KMS-11 (cell line): ENCODE measurements around the gene SPCS1.

Experiments
- H2AFZ ChIP-seq: fragments of 200-600 bp; sonication (generic); 2 replicates; pipeline ENCODE4 v1.6.1; 2016; ENCODE audit warnings: antibody characterized with exemption, mixed run types, low read depth
- H3K27ac ChIP-seq: fragments of 200-600 bp; sonication (generic); 2 replicates; pipeline ENCODE4 v1.6.1; 2016; ENCODE audit warnings: mild to moderate bottlenecking, mixed run types
- H3K27me3 ChIP-seq: fragments of 200-600 bp; sonication (generic); 2 replicates; pipeline ENCODE4 v1.6.1; 2017; ENCODE audit warnings: mild to moderate bottlenecking, low read depth, mixed run types, moderate library complexity; ENCODE audit not compliant: insufficient read depth
- H3K36me3 ChIP-seq: fragments of 200-600 bp; sonication (generic); 2 replicates; pipeline ENCODE4 v1.6.1; 2017; ENCODE audit warnings: mild to moderate bottlenecking, mixed run types; ENCODE audit not compliant: insufficient read depth
- H3K4me1 ChIP-seq: fragments of 200-600 bp; sonication (generic); 2 replicates; pipeline ENCODE4 v1.6.1; 2016; ENCODE audit warnings: mild to moderate bottlenecking, low read depth, mixed run types; ENCODE audit not compliant: poor library complexity, severe bottlenecking
- H3K4me2 ChIP-seq: fragments of 200-600 bp; sonication (generic); 2 replicates; pipeline ENCODE4 v1.7.0; 2016; ENCODE audit warnings: mild to moderate bottlenecking, mixed run types
- H3K4me3 ChIP-seq: fragments of 200-600 bp; sonication (generic); IDR thresholded peaks from 2 replicates; pipeline ENCODE4 v1.6.1; 2017; ENCODE audit warnings: low read depth, low read length, mixed read lengths; ENCODE audit not compliant: insufficient read depth
- H3K79me2 ChIP-seq: fragments of 200-600 bp; sonication (generic); 2 replicates; pipeline ENCODE4 v1.6.1; 2016; ENCODE audit warnings: low read depth, mixed run types; ENCODE audit not compliant: insufficient read depth
- H3K9ac ChIP-seq: fragments of 200-600 bp; sonication (generic); 2 replicates; pipeline ENCODE4 v1.6.1; 2016; ENCODE audit warnings: mild to moderate bottlenecking, mixed run types
- H4K20me1 ChIP-seq: fragments of 200-600 bp; sonication (generic); 2 replicates; pipeline ENCODE4 v1.6.1; 2016; ENCODE audit warnings: mild to moderate bottlenecking, mixed run types; ENCODE audit not compliant: insufficient read depth
- CTCF ChIP-seq: fragments of 200-600 bp; sonication (generic); conservative IDR thresholded peaks from 2 replicates; pipeline ENCODE4 v1.6.1; 2017; ENCODE audit warnings: low read depth, mild to moderate bottlenecking, antibody characterized with exemption, low read length, moderate library complexity, mixed read lengths

The SPCS1 gene

DNA sequence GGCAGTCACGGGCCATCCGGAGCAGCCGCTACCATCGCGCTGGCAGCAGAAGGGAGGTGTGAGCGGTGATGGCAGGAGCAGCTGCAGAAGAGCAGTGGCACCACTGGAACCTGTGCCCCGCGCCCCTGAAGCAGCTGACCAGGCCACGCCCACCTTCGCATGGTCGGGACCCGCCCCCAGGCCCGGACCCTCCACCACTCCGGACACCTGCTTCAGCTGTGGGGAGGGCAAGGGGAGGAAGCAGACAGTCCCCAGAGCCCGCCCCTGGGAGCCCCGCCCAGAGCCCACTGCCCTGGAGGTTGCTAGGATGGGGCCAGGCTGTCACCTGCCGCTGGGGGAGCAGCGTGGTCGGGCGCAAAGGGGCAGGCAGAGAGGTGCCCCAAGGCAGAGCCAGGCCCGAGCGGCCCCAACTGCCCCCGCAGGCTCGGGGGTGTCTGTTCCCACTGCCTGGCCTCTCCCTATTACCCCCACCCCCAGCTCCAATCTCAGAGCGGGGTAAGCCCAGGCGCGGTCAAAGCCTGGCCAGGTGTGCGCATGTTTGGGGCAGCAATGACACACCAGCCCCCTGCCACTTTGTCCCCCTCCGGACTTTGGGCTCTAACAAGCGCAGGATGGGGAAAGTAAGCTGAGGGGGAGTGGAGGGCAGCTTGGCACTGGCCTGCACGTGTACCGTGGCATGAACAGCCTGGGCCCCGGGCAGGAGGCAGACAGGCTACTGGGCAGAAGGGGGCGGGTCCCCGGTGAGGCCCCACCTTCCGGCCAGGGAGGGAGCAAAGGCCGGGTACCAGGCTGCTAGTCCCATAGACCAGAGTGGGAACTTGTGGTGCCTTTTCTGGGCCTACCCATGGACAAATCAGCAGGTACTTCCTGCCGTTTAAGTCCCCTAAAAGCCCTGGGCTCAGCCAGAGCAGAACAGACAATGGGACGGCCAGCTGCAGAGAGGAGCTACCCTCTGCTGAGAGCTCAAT, 8.7 kb downstream of the SPCS1 start:
- no peak for TF ChIP-seq CTCF
- Histone ChIP-seq H3K27ac (no peak overlapping the region), H4K20me1 (no peaks in the 10 kb centered on the region), H3K4me3 (no peak overlapping the region), H3K4me1 (peaks cover 22% of the 10 kb centered on the region), H3K36me3 (no peaks in the 10 kb centered on the region), H3K27me3 (no peaks in the 10 kb centered on the region), H2AFZ (no peak overlapping the region), H3K4me2 (no peak overlapping the region), H3K9ac (no peak overlapping the region), H3K79me2 (no peaks in the 10 kb centered on the region; the same call in 1 of the 2 replicates)

DNA sequence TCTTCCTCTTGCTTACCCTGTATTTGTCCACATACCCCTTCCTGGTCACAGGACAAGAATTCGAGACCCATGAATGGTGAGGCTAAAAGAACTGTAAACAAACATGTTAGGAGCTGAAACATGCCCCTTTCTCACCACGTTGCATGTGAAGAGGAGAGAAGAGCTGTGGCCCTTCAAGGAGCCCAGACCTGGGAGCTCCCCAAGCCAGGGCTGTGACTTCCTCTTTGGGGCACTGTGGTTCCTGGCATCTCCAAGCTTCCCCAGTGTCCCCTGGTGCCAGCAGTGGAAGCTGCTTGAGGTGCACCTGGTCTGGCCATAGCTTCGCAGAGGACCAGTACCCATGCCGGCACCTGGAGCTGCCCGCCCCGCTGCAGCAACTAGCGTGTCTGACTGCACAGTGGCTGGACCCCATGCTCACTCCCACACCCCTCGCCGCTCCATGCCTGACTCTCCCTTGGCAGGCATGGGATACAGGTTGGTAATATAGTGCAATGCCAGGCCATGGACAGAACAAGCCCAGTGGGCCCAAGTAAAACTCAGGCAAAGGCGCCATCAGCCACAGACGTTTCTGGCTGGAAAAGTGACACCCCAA, 9.9 kb downstream of the SPCS1 start:
- H3K79me2 ChIP-seq = no peaks in the 10 kb centered on the region
- H3K27ac ChIP-seq = no peak overlapping the region
- H4K20me1 ChIP-seq = no peaks in the 10 kb centered on the region
- no peaks in the 10 kb centered on the region for H3K36me3 ChIP-seq
- no peak overlapping the region for H3K4me2 ChIP-seq
- no peaks in the 10 kb centered on the region for H3K27me3 ChIP-seq
- H3K4me3 ChIP-seq = no peak overlapping the region
- peaks cover 10% of the 10 kb centered on the region for H3K4me1 ChIP-seq
- TF ChIP-seq CTCF = no peak
- H3K9ac ChIP-seq = no peak overlapping the region
- no peak overlapping the region for H2AFZ ChIP-seq

- H3K4me2 ChIP-seq = no peak overlapping the region
- H3K27me3 ChIP-seq = no peaks in the 10 kb centered on the region
- no peak for TF ChIP-seq CTCF
- no peak overlapping the region for H3K9ac ChIP-seq
- H2AFZ ChIP-seq = no peak overlapping the region
- H3K27ac ChIP-seq = no peak overlapping the region
- no peaks in the 10 kb centered on the region for H3K36me3 ChIP-seq
- no peak overlapping the region for H3K4me3 ChIP-seq
- no peaks in the 10 kb centered on the region for H3K79me2 ChIP-seq
- no peaks in the 10 kb centered on the region for H3K4me1 ChIP-seq
- H4K20me1 ChIP-seq = no peaks in the 10 kb centered on the region
Observed at GRCh38 chr3:52719618-52720017, 13.7 kb downstream of the SPCS1 start.

GRCh38 chr3:52721002-52721729, 15.3 kb downstream of the SPCS1 start:
- Histone ChIP-seq H3K36me3 (no peaks in the 10 kb centered on the region), H3K9ac (no peak overlapping the region), H3K4me3 (no peak overlapping the region), H3K27me3 (no peaks in the 10 kb centered on the region), H4K20me1 (no peaks in the 10 kb centered on the region), H3K79me2 (no peaks in the 10 kb centered on the region), H3K27ac (no peak overlapping the region), H3K4me1 (no peaks in the 10 kb centered on the region), H2AFZ (no peak overlapping the region), H3K4me2 (no peak overlapping the region)
- no peak for TF ChIP-seq CTCF
